CD4-positive, alpha-beta T cell treated with Interleukin-2 at 100 ng/mL for 4 hours (primary cell): ENCODE data around the gene HERC5.
"Not testable (repeated sequence)": the region's sequence is repeated elsewhere in the genome, so short reads cannot be mapped to it uniquely, and the experiment has no call there.

Experiments used
- DNase-seq: peaks from one replicate; pipeline ENCODE4 v3.0.0-alpha.2; 2020; ENCODE audit warnings: low spot score

Gene HERC5

GRCh38 chr4:88448211-88448765, 8.6 kb upstream of the HERC5 start:
- DNase-seq: not testable (repeated sequence)

- DNase-seq: no peak
These were observed 8.0 kb upstream of the HERC5 start for GRCh38 chr4:88448889-88449288.

- DNase-seq: no peak
These were observed 7.6 kb upstream of the HERC5 start for GRCh38 chr4:88449290-88449689.

GRCh38 chr4:88451205-88451604, 5.7 kb upstream of the HERC5 start:
- no peak for DNase-seq

- DNase-seq: no peak
These were observed 4.0 kb upstream of the HERC5 start for GRCh38 chr4:88452912-88453311.

GRCh38 chr4:88457307-88458103, 586 bp downstream of the HERC5 start:
- no peak for DNase-seq

- DNase-seq: no peak
These were observed 1.3 kb downstream of the HERC5 start for GRCh38 chr4:88458104-88458740.

GRCh38 chr4:88465653-88466192, 8.8 kb downstream of the HERC5 start:
- no peak for DNase-seq

- no peak for DNase-seq
These were observed 10.5 kb downstream of the HERC5 start for GRCh38 chr4:88467392-88467791.

GRCh38 chr4:88477229-88477860, 20.4 kb downstream of the HERC5 start:
- DNase-seq: no peak

- no peak for DNase-seq
These were observed 21.3 kb downstream of the HERC5 start for GRCh38 chr4:88478247-88478646.

GRCh38 chr4:88481537-88481936, 24.6 kb downstream of the HERC5 start:
- no peak for DNase-seq

GRCh38 chr4:88489100-88489761, 32.3 kb downstream of the HERC5 start:
- no peak for DNase-seq

GRCh38 chr4:88497859-88498409, 41.0 kb downstream of the HERC5 start:
- DNase-seq: no peak

- no peak for DNase-seq
These were observed 46.4 kb downstream of the HERC5 start for GRCh38 chr4:88503344-88503743.

GRCh38 chr4:88511236-88511635, 54.3 kb downstream of the HERC5 start:
- DNase-seq: no peak

GRCh38 chr4:88514557-88515511, 57.9 kb downstream of the HERC5 start:
- DNase-seq: no peak

GRCh38 chr4:88516746-88517145, 59.8 kb downstream of the HERC5 start:
- no peak for DNase-seq

GRCh38 chr4:88517825-88518224, 60.9 kb downstream of the HERC5 start:
- DNase-seq: no peak

- no peak for DNase-seq
These were observed 62.0 kb downstream of the HERC5 start for GRCh38 chr4:88518911-88519310.
